ENCODE measurements around the gene TSC22D1.
"Not testable (repeated sequence)": the region's sequence is repeated elsewhere in the genome, so short reads cannot be mapped to it uniquely, and the experiment has no call there.

Gene TSC22D1

DNA sequence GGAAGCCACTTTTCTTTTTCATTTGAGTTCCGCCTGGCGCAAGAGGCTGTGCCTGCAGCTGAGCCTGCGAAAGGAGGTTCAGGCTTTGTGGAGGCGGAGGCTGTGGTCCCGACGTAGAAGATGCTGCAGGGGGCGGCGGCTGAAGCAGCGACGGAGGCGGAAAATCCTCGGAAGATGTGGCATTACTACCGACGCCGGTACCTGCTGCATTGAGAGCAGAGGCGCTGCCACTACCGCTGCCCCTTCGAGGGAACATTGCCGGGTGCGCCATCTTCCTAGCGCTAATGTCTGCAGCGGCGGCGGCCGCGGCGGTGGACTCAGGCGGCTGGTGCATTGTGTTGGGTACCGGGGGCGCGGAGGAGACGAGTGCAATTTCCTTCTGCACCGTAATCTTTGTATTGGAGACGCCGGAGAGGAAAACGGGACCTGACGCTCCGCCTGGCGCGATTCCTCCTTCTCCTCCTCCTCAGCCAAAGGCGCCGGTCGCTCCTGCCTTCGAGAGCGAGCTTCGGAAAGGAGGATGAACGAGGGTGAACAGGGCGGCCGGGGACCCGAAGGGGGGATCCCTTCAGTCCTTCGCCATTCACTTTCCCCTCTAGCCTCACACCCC lies at the start of gene TSC22D1:
TSC22D1 (minus strand) TSS at position 590 of the 610 bp plus-strand sequence; CDS start at position 334, 256 bp downstream.
- DNase-seq: no peak

- DNase-seq: no peak
These were observed 46.6 kb upstream of the TSC22D1 start for GRCh38 chr13:44622708-44623107.

GRCh38 chr13:44622261-44622660 lies 46.1 kb upstream of the TSC22D1 start:
- no peak for DNase-seq

- no peak for DNase-seq
These were observed 43.9 kb upstream of the TSC22D1 start for GRCh38 chr13:44620057-44620456.

GRCh38 chr13:44619651-44620050 lies 43.5 kb upstream of the TSC22D1 start:
- DNase-seq: no peak

DNA sequence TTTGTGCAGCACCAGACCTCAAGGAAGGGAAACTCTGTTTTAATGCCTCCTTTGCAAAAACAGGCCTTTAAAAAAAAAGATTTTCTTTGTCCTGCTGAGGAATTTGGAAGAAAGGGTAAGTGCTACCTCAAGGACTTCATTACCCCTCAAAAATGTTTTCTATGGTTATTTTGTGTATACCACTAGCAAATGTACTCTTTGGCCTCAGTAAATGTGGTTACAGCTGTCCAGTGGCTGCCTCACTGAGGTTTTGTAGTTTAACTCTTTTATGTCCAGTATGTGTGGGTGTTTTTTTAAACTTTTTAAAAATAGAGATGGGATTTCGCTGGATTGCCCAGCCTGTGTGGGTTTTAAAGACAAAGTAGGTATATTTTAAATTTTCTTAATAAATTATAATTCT lies 42.2 kb upstream of the TSC22D1 start:
- DNase-seq: no peak

- DNase-seq: no peak
These were observed 41.5 kb upstream of the TSC22D1 start for GRCh38 chr13:44617648-44618047.

DNA sequence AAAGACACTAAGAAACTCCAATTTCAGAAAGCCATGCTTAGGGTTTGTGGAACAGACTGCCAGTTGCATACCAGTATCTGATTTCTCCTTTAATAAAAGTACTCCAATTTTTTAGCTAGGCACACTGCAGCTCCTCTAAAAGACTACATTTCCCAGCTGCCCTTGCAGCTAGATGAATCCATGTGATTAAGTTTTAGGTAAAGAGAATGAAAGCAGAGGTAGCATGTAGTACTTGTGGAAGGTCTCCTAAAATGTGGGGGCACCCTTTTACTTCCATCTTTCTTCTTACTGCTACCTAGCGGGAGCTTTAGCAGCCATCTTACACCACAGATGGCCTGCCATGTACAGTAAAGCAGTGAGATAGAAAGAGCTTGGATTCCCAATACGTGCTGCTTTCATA lies 33.0 kb upstream of the TSC22D1 start:
- DNase-seq: no peak

DNA sequence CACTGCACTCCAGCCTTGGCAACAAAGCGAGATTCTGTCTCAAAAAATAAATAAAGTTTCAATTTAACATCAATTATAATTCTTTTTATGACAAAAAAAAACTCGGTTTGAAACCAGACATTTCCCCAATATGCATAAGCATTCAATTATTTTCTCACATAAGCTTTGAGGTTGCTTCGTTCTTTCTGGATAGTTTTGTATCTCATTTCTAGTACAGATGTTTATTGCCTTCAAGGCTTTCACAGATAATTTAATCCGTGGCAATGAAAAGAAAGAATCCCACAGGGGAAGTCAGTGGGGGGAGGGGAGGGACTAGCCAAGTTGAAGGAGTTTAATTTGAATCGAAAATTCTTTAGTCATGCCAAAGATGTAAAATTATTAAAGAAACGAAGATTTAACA lies 29.6 kb upstream of the TSC22D1 start:
- no peak for DNase-seq

DNA sequence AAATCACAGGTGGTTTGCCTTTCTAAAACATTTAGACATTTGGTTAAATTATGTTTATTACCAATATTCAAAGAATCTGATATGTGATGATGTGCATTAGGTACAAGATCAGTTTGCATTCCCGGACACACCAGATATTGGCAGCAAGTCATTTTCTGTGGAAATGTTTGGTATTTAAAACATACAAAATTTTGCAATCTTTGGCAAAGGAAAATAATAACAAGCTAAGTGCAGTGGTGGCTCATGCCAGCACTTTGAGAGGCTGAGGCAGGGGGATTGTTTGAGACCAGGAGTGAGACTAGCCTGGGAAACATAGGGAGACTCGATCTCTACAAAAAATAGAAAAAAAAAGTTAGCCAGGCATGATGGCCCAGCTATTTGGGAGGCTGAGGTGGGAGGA lies 29.1 kb upstream of the TSC22D1 start:
- no peak for DNase-seq

GRCh38 chr13:44601586-44601985 lies 25.5 kb upstream of the TSC22D1 start:
- no peak for DNase-seq

- DNase-seq: not testable (repeated sequence)
These were observed 17.9 kb upstream of the TSC22D1 start for GRCh38 chr13:44593861-44594592.

DNA sequence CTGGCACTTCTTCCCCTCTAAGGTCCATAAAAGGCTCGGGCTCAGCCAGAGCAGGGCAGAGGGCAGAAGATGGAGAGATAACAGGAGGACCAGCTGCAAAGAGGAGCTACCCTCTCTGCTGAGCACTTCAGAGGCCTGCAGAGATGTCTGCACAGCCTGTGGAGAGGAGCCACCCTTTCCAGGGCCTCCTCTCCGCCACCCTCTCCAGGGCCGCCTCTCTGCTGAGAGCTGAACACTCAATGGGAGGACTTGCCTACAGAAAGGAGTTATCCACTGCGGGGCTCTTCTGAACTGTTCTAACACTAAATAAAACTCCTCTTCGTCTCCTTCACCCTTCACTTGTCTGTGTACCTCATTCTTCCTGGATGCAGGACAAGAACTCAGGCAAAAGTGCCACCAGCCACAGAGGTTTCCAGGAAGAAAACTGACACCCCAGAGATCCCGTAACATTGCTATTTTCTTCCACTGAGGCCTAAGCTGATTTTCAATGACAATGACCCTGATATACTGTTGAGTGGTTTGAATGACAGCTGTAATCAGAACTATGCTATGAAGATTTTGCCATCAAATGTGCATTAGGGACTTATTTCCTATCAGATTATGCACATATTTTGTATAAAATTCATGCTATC lies 16.2 kb upstream of the TSC22D1 start:
- DNase-seq: no peak

DNA sequence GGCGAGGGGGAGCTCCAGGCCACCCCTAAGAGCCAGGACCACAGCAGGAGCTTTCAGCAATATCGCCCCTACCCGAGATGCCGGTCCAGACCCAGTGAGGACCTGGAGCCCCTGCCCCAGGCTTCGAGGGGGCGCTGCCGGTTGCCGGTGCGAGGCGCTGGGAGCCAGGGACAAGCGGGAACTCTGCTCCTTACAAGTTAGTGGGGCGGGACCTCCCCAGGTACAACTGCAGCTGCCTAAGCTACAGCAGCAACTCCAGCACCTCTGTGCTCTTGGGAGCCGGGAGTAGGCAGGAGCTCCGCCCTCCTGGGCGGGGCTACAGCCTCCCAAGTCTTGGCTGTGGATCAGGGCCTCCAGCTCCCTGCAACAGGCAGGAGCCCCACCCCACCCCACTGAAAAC lies 15.2 kb upstream of the TSC22D1 start:
- DNase-seq: no peak

DNA sequence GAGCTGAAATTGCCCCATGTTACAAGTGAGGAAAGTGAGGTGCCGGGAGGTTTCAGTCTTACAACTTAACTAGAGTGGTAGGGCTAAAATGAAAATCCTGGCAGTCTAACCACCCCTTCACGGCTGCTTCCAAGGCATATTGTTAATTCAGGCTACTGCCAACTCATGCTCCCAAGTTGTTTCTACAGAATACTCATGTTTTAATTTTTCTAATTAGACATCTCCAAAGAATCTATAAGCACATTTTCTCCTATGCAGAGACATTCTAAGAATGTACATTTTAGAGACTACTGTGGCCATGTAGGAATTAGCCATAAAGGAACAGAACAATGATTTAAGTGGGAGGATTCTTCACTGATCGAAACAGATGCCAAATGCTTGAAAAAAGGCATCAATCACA lies 7.0 kb upstream of the TSC22D1 start:
- no peak for DNase-seq

- DNase-seq: no peak
These were observed 1.9 kb upstream of the TSC22D1 start for GRCh38 chr13:44578067-44578400.

DNA sequence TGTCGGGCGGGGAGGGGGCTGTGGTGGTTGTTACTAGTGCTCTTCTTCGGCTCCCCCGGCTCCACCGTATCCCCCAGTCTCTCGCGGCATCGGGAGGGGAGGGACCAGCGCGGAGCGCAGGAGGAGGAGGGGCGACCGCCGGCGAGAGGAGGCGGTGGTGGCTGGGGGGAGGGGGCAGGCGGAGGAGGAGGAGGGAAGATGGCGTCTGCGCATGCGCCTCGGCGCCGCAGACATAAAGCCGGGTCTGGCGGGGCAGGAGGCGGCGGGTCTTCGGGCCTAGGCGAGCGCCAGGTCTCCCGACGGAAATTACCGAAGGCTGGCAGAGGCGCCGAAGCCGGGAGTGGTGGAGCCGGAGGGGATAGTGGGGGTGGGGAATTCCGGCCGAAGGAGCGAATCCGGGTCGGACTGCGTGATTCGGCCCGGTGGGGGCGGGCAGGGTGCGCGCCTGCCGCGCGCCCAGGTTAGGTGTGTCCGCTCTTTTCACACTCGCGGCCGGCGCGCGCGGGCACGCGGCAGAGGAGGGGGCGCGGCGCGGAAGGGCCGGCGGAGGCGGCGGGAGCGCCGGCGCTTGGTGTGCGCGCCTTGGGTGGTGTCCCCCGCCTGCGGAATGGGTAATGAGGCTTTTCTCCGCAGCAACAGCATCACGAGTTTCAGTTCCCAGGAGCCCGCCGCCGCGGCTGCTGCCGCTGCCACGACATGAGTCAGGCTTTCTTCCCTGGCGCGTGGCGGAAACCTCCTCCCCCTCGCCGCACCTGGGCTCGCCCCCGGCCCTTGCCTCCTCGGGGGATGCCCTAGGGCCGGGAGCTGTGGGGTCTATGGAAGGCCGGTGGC lies 1.3 kb upstream of the TSC22D1 start:
- DNase-seq: peak; percentile 59

- no peak for DNase-seq
These were observed 463 bp upstream of the TSC22D1 start for GRCh38 chr13:44576351-44577235.

GRCh38 chr13:44575035-44575434 lies 1.1 kb downstream of the TSC22D1 start:
- no peak for DNase-seq

DNA sequence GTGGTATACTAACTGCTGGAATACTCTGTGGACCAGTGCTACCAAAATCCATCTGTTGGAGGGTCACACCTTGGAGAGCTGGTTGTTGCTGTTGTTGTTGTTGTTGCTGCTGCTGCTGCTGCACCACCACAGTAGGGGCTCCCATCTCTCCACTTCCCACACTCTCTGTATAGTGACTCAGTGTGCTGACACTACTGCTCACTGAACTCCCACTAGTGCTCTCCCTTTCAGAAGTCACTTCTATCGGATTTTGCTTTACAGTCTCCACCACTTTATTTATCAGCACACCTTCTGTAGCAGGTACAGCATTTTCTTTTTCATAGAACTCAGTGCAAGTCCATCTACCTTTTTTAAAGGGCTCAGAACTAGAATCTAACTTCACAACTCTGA lies 1.7 kb downstream of the TSC22D1 start:
- DNase-seq: no peak

DNA sequence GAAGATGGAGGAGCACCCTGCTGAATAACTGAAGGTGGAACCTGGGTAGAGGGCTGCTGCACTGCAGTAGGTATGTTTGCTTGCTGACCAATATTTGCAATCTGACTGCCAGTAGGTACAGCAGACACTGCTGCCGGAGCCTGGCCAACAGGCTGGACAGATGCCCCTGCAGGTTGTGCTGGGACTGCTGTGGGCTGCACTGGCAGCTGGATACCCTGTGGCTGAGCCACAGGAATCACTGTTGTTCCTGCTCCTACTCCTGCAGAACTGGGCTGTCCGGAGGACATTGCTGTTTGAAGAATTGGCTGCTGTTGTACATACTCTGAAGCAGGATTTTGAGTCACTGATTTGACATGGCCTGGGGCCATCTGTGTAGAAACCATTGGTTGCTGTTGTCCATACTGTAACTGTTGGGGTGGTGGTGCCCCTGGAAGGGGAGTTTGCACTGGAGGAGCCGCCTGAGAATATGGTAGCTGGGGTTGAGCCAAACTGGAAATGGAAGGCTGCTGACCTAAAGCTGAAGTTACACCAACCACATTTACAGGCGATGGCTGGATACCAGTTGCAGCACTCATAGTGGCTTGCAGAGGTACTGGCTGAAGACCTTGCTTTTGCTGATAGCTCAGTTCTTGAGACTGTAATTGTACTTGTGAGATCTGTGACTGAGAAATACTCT lies 2.2 kb downstream of the TSC22D1 start:
- DNase-seq: no peak

DNA sequence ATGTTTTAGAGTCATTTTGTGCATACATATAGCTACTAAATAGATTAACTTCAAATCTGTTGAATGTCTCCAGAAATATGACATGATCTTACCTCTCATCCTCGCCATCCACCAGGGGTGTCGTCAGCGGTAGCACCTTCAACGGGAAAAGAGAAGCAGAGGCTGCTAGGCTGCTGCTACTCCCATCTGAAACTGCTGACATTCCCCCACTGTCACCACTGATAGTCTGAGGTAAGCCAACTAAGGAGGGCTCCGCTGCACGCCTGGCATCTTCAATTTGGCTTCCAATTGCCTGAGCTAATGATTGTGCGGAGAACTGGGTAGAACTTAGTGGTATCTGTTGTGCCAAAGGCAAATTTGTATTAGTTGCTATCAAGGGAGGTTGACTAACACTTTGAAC lies 3.1 kb downstream of the TSC22D1 start:
- no peak for DNase-seq

Measured in NCI-H1436 treated with DMSO at 0.1 percent for 48 hours (cell line).